Stimulated activated CD4-positive, alpha-beta T cell treated with anti-CD3 and anti-CD28 coated beads, Interleukin-12 subunit alpha, Interleukin-12 subunit beta, amount 100 ng/mL, for 48 hours (primary cell): ENCODE measurements around the gene CST9L.
"Not testable (repeated sequence)": the region's sequence is repeated elsewhere in the genome, so short reads cannot be mapped to it uniquely, and the experiment has no call there.

Experiments used
- DNase-seq, 3 donors: peaks; one replicate each; pipeline ENCODE4 v3.0.0-alpha.2; 2020; ENCODE audit warnings: low read depth in 2 of 3, low spot score in 1 of 3

Gene CST9L

DNA sequence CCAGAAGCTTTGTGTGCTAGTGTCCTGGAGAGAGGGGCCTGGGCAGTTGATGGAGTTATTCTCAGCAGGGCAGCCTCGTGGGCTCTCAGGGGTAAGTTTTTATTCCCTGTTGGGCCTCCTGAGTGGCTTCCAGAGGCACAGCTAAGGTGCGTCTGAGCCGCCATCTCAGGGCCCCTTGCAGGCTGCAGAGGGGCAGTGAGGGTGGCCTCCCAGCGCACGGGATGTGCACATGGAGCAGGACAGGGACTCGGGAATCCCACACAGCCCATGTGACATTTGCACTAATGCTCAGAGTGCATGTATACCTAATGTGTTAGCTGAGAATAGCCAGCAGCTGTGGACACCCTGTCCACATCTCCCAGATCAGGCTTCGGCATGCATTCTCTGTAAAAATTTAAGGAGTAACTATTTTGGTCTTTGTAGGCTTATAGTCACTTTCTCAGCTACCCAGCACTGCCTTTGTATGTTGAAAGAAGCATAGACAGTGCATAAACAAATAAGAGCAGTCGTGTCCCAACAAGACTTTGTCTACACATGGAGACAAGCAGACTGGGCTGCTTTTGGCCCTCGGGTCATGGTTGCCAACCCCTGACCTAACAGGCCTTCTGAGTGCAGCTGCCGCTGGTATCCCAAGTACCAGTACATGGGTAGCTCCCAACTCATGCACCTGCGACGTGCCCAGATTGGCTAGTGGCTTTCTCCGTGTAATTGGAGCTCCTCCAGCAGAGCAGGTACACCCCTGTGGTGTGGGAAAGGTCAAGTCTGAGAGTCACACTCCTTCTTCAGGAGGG, 18.6 kb upstream of the CST9L start:
- DNase-seq, result no peak

GRCh38 chr20:23585808-23586734, 17.8 kb upstream of the CST9L start:
- no peak for DNase-seq

DNA sequence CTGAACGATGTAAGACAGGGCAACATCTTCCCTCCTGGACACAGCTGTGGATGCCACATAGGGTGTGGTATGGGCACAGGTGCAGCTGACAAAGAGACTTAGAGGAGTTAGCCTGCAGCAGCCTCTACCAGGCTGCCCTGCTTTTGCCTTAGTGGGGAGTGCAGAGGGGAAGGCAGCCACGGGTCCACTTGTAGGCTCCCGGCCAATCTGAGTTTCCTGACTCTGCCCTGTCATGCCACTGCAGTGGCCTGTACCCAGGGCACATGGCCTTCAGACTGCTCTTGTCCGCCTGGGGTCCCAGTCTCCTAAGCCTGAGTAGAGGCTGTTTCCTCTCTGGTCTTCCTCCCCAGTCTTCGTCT, 17.1 kb upstream of the CST9L start:
- no peak for DNase-seq

DNA sequence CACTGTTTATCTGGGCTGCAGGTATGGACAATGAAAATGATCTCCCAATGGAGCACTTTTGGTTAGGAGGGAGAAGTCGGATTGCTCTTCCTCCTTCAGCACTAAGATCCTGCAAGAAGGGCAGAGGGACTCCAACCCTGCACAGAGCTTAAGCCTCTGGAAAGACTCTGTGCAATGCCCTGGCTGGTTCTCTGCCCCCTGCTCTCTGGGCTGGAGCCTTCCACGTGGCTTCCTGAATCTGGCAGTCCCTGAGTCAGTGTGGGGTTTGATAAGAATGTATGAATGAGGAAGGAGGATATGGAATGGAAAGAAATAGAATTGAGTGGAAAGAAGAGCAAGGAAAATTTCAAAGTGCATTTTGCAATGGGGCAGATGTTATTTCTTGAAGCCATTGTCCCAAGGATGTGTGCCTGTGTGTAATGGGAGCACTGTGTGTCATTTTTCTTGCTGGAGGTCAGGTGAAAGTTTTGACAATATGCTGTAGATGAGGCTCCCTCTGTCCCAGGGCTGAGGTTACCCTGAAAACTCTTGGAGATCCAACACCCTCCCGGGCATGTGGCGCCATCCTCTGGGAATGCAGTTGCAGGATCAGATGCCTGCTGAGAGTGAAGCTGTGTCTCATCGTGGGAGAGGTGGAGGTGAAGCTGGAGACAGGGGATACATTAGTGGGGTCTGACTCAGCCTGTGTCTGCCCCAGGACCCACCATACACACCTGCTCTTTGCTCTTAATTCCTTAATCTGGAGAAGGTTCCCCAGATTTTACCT, 16.3 kb upstream of the CST9L start:
- DNase-seq, result no peak

DNA sequence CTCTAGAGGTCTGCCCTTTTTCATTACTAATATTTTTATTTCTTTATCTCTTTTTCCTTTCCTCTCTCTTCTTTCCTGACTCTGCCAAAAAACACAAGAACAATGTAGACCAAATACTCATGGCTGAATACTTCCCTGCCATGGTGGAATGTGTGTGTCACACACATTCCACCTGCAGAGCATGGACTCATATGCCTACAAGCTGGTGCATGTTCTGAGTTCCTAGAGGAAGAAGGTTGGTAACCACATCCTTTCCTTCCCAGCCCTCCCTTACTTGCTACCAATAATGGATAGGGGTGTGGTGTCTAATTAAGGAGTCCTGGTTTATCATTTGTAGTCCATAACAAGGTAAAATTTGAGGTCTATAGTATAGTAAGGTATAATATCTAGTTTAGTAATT, 15.2 kb upstream of the CST9L start:
- no peak for DNase-seq

DNA sequence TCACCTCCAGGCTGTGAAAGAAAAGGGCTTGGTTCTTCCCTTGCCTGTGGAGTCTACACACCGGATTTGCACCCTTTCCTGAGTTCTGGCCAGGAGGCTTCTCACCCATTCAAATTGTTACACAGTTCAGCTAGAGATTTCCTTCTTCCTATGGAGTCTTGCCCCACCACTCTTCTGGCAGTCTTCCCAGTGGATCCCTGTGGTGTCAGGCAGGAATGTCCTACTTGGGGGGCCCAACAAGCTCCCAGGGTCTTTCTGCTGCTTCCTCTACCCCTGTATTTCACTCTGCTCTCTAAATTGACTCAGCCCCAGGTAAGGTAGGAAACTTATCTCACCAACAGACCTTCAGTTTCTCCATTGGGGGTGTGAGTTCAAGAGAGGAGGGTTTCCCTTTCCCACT, 14.0 kb upstream of the CST9L start:
- DNase-seq, result no peak

- DNase-seq, result not testable (repeated sequence)
Observed at GRCh38 chr20:23581833-23582232, 13.5 kb upstream of the CST9L start.

DNA sequence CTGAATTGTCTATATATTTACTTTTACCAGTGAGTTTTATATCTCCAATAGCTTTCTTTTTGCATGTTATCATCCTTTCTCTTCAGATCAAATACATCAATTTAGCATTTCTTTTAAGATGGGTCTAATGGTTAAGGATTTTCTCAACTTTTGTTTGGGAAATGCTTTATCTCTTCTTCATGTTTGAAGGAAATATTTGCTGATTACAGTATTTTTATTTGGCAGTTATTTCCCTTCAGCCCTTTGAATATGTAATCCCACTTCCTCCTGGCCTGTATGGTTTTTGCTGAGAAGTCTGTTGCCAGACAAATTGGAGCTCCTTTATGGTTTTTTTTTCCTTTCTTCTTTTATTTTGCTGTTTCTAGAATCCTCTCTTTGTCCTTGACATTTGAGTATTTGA, 6.7 kb upstream of the CST9L start:
- DNase-seq, result no peak

GRCh38 chr20:23570178-23570760, 2.0 kb upstream of the CST9L start:
- DNase-seq, result no peak

GRCh38 chr20:23569570-23569969, 1.3 kb upstream of the CST9L start:
- no peak for DNase-seq

GRCh38 chr20:23568971-23569330, 667 bp upstream of the CST9L start:
- no peak for DNase-seq

DNA sequence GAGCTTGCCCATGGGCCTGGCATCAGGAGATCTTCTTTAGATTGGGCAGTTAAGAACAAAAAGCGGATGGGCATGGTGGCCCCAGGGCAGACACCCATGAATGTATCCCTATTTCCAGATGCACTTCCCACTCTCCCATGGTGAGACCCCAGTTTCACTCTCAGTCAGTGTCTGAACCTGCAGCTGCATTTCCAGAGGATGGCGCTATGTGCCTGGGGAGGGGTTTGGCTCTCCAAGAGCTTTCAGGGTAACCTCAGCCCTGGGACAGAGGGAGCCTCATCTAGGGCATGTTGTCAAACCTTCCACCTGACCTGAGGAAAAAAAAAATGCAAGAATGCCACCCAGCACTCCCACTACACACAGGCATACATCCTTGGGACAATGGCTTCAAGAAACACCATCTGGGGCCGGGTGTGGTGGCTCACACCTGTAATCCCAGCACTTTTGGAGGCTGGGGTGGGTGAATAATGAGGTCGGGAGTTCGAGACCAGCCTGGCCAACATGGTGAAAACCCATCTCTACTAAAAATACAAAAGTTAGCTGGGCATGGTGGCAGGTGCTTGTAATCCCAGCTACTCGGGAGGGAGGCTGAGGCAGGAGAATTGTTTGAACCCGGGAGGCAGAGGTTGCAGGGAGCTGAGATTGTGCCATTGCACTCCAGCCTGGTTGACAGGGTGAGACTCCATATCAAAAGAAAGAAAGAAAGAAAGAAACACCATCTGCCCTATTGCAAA, 1.9 kb downstream of the CST9L start:
- DNase-seq, result no peak

GRCh38 chr20:23565503-23566045, 2.7 kb downstream of the CST9L start:
- no peak for DNase-seq

DNA sequence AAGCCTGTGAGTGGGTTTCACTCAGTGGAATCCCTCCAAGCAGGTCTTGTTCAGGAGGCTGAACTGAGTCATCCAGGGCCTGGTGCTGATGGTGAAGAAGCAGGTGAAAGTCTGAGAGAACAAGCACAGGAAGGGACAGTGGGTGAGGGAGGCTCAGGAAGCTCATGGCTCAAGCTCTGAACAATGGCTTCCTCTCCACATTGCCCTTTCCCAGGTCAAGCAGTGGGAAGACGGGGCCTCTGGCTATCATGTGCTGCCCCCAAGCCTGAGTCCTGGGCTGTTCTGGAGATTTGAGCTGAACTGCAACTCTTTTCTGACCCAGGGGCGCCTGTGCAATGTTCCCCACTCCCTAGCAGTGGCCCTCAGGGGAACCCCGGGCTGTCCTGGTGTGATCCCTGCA, 3.4 kb downstream of the CST9L start:
- no peak for DNase-seq

- no peak for DNase-seq
Observed at GRCh38 chr20:23562721-23563342, 5.5 kb downstream of the CST9L start.

DNA sequence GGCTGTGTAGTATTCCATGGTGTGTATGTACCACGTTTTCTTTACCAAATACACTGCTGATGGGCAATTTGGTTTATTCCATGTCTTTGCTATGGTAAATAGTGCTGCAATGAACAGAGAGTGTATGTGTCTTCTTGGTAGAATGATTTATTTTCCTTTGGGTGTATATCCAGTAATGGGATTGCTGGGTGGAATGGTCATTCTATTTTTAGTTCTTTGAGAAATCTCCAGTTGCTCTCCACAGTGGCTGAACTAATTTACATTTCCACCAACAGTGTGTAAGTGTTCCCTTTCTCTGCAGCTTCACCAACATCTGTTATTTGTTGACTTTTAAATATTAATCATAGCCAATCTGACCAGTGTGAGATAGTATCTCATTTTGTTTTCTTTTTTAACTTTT, 13.9 kb downstream of the CST9L start:
- no peak for DNase-seq

GRCh38 chr20:23551786-23552185, 16.5 kb downstream of the CST9L start:
- no peak for DNase-seq

- DNase-seq, result no peak
Observed at GRCh38 chr20:23551383-23551782, 16.9 kb downstream of the CST9L start.

DNA sequence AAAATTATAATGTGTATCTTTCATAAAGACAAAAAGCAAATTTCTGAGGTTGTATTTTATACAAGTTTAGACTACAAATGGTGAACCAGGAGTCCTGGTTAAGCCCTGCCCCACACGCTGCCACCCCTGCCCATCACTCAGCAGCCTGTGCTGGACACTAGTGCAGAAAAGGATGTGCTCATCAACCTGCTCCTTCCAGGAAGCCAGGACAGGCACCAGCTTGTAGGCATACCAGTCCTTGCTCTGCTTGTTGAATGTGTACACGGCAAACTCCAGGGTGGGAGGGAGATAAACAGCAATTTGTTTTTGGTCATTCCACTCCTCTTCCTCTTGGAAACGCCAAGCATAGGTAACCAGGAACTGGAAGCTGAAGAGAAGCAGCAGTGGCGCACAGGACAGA, 18.1 kb downstream of the CST9L start:
- DNase-seq, result no peak

DNA sequence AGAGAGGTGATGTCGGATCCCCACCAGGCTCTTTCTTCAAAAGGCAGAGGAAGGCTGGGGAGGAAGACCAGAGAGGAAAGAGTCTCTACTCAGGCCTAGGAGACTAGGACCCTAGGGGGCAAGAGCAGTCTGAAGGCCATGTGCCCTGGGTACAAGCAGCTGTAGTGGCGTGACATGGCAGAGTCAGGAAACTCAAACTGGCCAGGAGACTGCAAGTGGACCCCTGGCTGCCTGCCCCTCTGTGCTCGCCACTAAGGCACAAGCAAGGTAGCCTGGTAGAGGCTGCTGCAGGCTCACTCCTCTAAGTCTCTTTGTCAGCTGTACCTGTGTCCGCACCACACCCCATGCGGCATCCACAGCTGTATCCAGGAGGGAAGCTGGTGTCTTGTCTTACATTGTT, 19.9 kb downstream of the CST9L start:
- no peak for DNase-seq
